GM13976 (cell line): ENCODE results near the gene PREX1.

ENCODE experiments used
- DNase-seq: peaks from one replicate; pipeline ENCODE4 v3.0.0; 2012; ENCODE audit warnings: low spot score
- in situ Hi-C: fragments of 300-500 bp; cut with MboI; formaldehyde crosslinking; loops from one replicate; pipeline ENCODE4 v1.12.0; 2022; ENCODE audit warnings: low sequenced_read_pairs, mixed read lengths, inconsistent platforms; ENCODE audit not compliant: unreplicated experiment
- TF ChIP-seq, protein P1 (sequence below): IDR thresholded peaks from 2 replicates; pipeline ENCODE4 v1.5.1; 2012; ENCODE audit warnings: borderline replicate concordance, mild to moderate bottlenecking; ENCODE audit not compliant: insufficient read depth; ENCODE audit errors: extremely low read depth, missing control alignments, control extremely low read depth

The PREX1 gene

DNA sequence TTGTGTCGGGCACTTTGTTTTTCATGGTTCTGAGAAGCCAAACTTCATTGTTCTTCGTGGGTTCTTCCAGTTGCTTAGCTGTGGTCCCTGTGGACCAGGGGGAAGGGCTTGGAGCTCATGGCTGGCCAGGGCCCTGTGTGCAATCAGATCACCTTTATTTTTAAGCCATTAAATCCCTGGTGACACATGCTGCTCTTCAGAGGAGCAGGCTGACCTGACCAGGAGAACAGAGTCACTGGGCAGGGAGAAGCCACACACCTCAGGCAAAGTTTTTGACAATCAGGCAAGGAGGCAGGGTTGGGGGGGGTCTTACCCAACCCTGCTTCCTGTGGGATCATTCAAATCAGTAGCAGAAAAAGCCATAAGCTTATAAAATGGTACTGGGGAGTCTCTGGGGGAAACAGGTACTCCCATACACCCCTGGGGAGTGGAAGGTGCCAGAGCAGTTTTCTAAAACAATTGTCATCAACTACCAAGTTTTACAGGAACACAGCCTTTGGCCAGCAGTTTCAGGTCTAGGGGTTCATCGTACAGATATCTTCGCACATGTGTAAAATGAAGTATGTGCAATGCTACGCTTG is 37.0 kb upstream of the PREX1 start:
- in situ Hi-C loops = no loop called here
- TF ChIP-seq, protein P1, sequence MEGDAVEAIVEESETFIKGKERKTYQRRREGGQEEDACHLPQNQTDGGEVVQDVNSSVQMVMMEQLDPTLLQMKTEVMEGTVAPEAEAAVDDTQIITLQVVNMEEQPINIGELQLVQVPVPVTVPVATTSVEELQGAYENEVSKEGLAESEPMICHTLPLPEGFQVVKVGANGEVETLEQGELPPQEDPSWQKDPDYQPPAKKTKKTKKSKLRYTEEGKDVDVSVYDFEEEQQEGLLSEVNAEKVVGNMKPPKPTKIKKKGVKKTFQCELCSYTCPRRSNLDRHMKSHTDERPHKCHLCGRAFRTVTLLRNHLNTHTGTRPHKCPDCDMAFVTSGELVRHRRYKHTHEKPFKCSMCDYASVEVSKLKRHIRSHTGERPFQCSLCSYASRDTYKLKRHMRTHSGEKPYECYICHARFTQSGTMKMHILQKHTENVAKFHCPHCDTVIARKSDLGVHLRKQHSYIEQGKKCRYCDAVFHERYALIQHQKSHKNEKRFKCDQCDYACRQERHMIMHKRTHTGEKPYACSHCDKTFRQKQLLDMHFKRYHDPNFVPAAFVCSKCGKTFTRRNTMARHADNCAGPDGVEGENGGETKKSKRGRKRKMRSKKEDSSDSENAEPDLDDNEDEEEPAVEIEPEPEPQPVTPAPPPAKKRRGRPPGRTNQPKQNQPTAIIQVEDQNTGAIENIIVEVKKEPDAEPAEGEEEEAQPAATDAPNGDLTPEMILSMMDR = no peak
- DNase-seq = no peak

DNA sequence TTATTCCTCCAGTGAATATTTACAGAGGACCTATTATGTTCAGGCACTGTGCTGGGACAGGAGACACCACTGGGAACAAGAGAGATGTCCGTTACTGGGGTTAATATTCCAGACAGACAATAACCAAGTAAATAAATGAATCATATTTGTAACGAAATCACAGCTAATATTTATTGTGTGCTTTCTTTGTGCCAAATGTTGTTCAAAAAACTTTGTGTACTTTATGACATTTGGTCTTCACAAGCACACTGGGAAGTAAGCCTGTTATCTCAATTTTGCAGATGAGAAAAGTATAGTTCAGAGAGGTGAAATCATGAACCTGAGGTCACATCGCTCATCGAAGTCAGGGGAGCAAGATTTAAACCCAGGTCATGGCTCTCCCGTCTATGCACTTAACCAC is 36.5 kb upstream of the PREX1 start:
- in situ Hi-C loops = no loop called here
- DNase-seq = no peak
- TF ChIP-seq, protein P1 = no peak

DNA sequence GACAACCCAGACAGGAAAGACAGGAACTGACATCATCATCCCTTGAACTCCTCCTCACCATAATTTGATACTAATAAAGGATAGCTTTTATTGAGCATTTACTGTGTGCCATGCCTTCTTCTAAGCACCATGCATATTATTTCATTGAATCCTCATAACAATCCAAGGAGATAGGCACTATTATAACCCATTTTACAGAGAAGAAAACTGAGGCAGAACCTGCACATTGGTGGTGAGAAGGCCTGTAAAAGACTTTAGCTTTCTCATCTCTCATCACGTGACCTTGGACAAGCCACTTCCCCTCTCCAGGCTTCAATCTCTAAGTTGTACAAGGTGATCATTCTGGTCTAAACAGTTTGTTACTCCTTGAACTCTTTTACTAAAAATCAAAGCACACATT is 34.5 kb upstream of the PREX1 start:
- TF ChIP-seq, protein P1 = no peak
- in situ Hi-C loops = no loop called here
- no peak for DNase-seq

DNA sequence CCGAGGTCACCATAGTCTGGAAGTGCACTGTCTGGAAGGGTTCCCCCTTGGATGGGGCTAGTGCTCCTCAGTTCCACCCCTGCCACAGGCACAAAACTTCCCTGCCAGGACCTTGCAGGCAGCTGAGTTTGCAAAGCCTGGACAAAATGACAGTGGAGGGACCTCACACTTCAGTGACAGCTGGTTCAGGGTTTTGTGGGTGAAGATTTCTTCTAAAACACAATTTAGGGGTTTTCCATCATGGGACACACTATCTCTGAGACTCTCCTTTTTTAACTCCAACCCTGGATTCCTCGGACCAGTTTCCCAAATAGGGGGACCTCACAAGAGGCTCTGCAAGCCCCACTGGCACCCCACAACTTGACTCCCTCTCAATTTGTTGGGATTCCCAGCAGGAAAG is 33.6 kb upstream of the PREX1 start:
- TF ChIP-seq, protein P1 = no peak
- DNase-seq = peak; percentile 49

DNA sequence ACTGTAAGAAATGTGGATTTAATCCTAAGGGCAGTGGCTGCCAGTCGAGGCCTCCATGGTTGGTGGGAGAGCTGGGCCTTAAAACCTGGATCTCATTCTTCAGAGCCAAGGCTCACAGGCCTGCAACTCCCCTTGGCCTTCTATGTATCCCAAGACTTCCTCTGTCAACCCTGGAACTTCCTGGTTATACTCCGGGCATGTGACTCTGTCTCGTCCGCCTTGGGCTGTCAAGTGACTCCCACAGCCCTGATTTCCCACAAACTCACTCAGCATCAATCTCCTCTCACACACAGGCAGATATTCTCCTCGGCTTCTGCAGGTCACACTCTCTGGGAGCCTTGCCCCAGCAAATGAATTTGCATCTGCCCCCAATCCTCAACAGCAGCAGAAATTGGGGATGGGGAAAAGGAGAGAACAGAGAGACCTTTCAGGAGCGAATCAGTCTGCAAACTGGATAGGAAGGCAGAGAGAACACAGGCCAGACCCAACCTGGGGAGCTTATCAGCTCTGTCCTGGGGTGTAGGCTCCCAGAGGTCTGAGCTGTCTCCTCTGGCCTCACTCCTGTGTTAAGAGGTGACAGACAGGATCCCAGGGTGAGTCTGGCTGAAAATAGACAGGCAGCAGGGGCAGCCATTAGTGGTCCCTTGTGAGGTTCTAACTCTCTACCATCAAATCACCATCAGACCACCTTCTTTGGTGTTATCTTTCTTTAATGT is 30.4 kb upstream of the PREX1 start:
- TF ChIP-seq, protein P1 = no peak
- no peak for DNase-seq
- in situ Hi-C loops = no loop called here

More for the DNA sequence above, 33.6 kb upstream of the PREX1 start:
- in situ Hi-C loops = no loop called here

DNA sequence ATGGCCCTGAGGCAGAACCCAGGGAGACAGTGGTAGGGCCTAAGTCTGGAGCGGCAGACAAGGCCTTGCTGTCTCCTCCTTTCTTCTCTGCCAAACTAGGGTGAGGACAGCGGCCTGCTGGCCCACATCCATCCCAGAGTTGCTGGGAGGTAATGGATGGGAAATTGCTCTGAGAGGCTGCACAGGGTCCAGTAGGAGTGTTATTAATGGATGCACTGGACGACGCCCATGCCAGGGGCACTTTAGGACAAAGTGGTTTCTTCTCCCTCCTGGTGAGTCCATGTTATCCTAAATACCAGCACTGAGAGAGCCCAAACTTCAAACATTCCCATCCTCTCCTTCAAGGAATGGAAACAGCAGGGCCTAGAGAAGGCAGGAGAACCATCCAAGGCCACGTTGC is 28.3 kb upstream of the PREX1 start:
- DNase-seq = no peak
- in situ Hi-C loops = no loop called here
- TF ChIP-seq, protein P1 = no peak

DNA sequence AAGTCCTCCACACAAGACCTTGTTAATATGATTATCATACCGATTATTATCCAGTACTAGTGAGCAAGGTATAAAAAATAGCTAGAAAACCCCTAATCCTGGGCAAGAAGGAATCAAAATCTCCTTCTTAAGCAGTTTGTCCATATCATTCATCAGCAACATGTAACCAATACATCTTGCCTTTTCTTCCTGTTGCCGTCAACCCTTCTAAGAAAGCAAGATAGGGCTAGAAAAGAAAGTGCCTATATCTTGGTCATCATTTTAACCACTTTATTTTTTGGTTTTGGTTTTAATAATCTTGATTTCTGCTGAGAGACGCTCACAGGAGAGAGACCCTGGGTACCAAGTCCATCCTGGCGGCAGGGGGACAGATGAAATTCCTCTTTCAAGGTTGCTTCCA is 27.2 kb upstream of the PREX1 start:
- no peak for DNase-seq
- TF ChIP-seq, protein P1 = no peak
- in situ Hi-C loops = no loop called here
